HG03196 (cell line): ENCODE measurements around the gene GDF11.
"Not testable (repeated sequence)": the region's sequence is repeated elsewhere in the genome, so short reads cannot be mapped to it uniquely, and the experiment has no call there.

Experiments used
- ATAC-seq: cut with Tn5 transposase; IDR thresholded peaks from one replicate; pipeline ENCODE4 v1.9.1; 2021; ENCODE audit not compliant: unreplicated experiment

The GDF11 gene

DNA sequence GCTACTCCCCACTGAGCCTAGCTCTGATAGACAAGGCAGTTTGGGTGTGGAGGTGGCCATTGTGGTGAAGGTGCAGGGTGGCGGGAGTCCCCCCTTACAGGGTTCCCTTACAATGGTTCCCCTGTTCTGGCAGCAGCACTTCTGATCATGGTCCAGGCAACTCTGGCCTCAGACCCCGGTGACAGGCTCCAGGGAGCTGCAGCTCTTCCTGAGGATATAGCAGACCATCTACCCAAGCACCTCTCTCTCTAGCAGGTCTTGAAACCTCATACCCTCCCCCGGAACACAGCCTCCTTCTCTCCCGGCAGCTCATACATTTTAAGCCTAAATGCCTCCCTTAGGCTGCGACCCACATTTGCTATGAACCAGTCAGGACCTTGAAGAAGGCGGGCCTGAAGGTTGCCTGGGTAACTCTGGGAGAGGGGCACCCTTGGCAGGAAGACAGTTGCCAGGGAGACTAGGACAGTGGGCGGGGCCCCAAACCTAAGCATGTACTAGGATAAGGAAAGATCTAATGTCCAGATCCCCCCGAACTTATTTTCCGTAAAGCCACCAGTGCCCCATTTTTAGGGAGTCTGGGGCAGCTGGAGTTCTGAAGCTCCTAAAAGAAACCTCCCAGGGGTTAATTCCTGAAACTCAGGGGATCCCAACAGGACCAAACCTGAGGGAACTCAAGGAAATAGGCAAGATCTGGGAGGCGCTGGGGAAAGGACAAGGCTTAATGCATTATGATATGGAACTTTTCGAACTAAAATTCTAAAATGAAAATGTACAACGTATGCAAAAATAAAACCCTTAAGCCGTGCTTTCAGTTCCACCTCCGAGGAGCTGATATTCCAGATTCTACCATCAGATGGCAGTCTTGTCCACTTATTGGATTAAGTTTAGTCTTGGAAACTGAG, 4.5 kb upstream of the GDF11 start:
- ATAC-seq = peak; percentile 87

DNA sequence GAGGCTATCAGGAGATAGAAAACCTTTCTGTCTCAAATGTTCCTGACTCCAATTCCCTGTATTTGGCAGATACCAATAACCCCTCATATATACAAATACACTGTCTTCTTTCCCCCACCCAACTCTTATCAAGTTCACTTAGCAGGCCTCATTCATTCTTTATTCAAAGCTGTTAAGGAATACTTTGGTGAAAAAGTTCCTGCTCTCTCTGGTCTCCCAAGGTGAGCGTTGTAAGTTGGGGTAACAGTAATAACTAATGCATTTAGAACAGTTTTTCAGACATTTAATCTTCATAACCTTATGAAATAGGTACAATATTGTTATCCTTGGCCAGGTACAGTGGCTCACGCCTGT, 3.9 kb upstream of the GDF11 start:
- ATAC-seq = no peak

DNA sequence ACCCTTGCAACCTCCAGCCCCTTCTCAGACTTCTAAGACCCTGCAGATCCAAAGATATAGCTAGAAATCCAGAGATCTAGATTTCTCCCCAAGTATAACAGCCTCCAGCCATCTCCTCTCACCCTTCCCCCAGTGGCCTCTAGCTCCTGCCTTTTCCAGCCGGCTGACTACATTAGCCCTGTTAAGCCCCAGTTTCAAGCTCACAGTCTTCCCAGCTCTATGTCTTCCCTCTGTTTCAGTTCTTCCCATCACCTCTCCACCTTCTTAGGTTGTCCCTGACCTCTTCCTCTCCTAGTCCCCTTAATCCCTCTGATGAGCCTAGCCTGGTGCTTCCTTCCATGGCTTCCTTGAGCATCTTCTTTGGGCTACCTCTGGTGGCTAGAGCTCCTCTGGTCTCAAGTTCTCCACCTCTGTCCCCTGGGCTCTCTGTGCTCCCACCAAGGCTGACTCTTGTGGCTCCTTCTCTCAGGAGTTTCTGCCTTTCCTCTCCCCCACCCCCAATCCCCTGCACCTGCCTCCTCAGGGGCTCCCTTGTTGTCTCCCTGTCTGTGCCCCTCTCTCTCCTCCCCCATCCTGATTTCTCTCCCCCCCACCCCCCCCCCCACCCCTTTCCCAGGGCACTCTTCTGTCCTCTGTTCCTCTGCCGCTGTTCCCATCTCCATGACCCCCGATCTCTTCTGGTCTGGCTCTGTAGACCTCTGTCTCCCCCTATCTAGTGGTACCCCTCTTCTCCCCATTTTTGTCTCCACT, 816 bp upstream of the GDF11 start:
- no peak for ATAC-seq

DNA sequence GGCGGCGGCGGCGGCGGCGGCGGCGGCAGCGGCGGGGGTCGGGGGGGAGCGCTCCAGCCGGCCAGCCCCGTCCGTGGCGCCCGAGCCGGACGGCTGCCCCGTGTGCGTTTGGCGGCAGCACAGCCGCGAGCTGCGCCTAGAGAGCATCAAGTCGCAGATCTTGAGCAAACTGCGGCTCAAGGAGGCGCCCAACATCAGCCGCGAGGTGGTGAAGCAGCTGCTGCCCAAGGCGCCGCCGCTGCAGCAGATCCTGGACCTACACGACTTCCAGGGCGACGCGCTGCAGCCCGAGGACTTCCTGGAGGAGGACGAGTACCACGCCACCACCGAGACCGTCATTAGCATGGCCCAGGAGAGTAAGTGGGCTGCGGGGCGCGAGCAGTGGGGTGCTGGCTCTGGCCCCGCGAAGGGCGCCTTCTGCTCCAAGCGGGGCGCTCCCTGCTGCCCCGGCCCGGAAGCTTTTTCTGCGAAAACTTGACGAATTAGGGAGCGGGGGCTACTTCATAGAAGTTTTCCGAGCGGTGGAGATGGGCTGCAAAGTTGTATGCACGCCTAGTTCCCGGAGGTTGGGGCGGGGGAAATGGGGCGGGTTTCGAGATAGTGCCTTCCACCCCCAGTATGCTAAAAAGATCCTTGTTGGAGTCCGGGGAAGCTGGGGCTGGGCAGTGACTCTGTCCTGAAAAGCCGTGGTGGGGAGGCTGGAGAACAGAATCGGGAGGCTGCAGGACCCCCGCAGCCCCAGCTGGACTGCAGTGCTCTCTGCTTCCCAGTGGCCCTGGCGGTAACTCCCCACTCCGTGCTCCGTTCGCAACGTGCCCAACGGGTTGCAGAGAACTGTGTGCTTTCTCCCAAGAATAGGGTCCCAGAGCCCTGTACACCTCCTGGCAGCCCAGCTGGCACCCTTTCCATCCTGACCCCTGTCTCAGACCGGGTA, 751 bp downstream of the GDF11 start:
- ATAC-seq = no peak

DNA sequence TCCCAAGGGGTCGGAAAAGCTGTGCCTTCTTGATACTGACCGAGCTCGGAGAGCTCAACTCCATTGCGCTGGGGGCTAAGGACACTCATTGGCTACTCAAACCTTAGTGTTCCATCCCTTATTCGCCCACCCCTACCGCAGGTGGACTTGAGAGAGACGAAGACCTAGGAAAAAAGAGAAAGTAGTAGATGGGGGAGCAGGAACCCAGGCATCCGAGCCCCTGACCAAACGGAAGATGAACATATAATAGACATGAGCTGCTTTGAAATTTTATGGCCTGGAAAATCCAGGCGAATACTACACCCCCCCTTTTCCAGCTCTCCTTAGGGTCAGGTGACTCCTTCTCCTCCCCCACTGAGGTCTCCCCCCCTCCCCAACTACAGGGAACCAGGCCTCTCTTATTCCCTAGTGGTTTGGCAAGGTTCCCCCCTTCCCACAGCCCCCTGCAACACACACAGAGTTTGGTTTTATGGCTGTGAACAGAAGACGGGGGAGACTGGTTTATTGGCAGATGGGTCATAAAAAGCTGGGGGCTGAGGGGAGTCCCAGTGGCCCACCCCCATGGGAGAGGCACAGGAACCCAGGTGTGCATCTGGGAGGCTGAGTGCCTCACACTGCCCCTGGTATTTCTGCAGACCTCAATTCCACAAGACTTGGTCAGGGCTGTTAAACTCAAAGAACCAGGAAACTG, 1.6 kb downstream of the GDF11 start:
- no peak for ATAC-seq

DNA sequence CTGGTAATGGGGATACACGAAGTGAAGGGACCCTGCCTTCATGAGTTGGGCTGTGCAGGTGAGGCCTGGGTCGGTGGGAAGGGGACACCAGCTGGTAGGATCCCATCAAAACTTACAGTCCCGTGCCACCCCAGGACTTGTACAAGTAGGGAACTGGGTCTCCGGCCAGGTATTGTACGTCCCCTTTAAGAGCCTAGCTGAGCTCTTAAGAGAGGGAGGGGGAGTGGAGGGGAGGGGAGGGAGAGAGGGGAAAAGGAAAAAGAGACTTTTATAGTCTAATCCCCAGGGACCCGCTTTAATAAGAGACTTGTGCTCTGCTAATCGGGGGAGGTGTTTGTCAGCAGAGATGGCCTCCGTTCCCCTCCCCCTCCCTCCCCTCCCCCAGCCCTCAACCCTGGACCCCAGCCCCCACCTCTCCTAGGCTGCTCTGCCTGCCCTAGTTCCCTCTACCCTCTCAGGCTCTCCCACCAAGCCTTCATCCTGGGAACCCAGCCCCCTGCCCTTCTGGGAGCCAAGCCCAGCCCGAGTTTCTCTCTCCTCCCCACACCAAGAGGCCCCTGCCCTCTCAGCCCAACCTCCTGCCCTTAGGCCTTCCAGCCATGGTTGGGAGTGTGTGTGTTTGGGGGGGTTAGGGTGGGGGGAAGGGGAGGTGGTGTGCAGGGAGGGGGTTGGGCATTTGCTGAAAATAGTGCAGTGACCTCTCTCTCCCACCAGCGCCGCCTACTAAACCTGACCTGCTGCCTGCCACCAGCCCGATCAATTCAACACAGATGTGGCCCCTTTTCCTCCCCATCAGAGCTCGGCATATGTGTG, 2.6 kb downstream of the GDF11 start:
- ATAC-seq = no peak

DNA sequence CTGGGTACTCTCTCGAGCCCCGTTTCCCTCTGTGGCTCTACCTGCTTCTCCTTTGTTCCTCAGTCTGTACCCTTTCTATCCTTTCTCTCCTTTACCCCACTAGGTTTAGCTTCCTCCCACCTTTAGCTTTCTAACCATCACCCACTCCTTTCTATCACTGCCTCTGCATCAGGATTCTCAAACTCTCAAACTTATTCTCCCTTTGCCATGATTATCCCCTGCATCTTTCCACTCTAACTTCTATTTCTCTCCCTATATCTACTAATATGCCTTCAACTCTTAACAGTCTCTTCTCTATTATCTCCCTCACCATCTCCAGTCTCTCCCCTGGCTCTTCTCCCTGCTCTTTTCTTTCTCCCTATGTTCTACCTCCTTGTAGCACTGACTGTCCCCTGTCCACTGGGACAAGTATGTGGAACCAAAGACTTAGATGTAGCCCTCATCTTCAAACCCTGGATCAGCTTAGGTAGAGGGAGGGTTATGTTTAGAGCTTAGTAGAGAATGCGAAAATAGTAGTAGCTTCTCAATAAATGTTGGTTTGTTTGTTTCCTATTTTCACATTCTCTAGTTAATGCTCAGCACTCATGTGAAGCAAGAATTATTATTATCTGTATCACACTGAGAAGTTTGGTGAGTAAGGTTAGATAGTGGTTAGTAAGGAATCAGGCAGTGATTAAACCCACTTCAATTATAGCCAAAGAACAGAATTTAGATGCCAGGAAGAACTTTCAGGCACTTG, 3.4 kb downstream of the GDF11 start:
- ATAC-seq = no peak

DNA sequence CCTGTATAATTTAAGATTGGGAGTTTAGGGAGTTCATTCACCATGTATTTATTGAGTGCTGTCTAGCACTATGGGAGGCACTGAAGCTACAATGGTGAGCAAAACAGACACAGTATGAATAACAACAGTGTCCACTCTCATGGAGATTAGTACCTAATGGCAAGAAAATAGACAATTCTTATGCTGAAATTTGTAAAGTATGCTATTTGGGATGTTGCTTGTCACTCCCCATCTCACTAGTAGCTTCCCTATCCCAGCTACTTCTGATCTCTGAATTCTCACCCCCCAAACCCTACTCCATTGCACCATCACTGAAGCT, 4.0 kb downstream of the GDF11 start:
- no peak for ATAC-seq

DNA sequence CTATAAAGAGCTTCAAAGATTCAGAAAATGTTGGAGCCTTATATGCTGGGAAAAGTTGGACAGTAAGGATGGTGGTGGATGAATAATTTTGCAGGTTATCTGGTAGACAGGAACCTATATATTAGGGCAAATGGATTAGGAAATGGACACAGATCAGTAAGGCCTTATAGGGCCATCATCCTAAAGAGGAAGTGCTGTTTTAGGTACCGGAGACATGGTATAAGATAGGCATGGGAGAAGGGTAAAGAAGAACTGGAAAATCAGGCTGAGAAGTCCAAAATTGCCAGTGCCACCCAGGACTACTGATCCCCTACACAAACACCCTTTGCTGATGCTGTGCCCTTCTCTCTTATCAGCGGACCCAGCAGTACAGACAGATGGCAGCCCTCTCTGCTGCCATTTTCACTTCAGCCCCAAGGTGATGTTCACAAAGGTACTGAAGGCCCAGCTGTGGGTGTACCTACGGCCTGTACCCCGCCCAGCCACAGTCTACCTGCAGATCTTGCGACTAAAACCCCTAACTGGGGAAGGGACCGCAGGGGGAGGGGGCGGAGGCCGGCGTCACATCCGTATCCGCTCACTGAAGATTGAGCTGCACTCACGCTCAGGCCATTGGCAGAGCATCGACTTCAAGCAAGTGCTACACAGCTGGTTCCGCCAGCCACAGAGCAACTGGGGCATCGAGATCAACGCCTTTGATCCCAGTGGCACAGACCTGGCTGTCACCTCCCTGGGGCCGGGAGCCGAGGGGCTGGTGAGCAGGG, 5.5 kb downstream of the GDF11 start:
- ATAC-seq = no peak

DNA sequence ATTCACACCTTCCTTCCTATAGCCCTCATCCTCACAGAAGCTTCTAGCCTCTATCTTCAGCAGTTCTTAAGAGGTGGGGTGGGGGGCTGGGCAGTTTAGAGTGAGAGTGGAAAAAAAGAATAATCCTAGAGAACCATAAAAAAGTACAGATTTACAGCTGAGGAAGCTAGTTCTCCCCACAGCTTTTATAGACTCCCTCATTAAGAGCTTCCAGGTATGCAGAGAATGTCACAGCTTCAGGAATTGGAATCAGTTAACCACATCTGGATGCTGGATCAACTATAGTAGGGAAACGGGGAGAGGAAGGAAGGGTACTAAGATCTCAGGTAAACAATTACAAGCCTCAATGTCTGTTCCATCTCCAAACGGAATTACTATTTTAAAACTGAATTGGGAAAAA, 12.3 kb downstream of the GDF11 start:
- no peak for ATAC-seq

DNA sequence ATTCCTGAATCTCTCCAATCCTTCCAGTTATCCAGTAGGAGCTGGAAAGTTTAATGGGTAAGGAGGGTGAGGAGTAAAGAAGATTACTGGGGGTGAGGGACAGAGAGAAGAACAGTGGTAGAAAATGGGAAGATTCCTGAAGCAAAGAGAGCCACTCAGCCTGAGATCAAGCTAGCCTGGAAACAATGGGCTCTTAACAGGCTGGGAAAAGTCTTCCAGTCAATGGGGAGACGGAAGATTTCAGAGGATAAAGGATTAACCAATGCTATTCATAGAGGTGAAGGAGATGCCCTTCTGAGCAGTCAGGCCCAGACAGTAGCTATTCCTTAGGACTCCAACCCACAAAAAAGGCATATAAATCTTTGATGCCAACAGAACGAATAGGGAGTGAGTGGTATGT, 14.8 kb downstream of the GDF11 start:
- no peak for ATAC-seq

DNA sequence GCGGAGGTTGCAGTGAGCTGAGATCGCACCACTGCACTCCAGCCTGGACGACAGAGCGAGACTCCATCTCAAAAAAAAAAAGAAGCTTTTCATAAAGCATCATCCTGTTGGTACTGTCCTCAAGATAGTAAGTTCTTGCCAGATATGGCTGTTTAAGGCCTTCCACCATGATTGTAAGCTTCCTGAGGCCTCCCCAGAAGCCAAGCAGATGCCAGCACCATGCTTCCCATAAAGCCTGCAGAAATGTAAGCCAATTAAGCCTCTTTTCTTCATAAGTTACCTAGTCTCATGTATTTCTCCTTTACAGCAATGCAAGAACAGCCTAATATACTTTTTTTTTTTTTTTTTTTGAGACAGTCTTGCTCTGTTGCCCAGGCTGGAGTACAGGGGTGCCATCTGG, 15.7 kb downstream of the GDF11 start:
- not testable (repeated sequence) for ATAC-seq

DNA sequence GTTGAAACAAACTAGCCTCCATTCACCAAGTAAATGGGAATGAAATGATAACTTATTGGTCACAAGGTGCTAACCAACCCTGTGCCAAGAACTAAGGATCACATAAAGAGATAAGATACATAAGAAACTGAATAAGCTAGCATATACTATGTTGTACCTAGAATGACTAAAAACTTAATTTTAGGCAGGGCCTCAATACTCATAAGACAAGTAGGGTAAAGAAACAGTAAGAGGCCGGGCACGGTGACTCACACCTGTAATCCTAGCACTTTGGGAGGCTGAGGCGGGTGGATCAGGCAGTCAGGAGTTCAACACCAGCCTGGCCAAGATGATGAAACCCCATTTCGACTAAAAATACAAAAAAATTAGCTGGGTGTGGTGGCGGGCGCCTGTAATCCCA, 17.7 kb downstream of the GDF11 start:
- ATAC-seq = no peak

DNA sequence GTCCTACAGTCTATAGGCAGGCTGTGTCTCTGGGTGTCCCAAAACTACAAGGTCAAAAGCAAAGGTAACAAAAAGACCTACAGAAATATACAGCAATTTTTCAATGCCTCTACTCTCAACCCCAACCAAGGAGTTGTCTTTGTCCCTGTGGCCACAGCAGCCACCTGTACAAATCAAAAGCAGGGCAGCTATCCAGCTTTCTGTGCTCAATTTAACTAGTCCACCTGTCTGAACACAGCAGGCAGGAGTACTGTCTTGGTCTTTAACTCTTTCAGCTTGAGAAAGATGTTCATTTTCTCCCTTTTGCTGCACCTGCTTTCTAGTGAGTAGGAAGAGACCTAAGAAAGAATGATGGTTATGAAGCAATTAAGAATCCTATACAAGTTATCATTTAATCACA, 19.7 kb downstream of the GDF11 start:
- ATAC-seq = no peak

DNA sequence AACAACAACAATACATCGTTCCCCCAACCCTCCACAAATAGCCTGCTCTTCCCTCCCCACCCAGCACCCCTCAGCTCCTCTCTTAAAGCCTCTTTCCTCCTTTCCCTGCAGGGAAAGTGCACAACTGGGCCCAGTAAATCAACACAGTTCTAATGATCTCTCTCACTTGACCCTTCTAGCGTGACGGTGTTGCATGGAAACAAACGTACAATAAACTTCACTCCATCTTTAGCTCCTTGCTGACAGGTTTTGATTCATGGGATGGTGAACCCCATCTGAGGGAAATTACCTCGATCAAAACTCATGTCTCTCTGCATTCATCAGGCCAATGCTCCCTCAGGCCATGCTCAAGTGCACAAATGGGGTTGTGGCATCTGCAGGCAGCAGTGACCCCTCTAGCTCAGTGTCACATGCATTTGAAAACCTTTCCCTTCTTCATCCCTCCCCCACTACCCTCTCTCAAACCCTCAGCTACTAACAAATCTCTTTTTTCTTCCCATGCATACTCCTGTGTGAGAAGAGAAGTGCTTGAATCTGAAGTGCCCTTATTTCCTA, 22.9 kb downstream of the GDF11 start:
- no peak for ATAC-seq

DNA sequence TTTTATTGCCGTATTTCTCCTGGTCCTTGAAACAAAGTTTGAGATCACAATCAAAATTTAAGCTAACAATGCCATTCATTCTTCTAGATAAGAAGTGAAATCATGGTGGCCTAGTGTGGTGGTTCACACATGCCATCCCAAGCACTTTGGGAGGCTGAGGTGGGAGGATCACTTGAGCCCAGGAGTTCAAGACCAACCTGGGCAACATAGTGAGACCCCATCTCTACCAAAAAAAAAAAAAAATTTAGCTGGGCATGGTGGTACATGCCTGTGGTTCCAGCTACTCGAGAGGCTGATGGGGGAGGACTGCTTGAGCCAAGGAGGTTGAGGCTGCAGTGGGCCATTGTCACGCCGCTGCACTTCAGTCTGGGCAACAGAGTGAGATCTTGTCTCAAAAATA, 24.2 kb downstream of the GDF11 start:
- ATAC-seq = no peak

DNA sequence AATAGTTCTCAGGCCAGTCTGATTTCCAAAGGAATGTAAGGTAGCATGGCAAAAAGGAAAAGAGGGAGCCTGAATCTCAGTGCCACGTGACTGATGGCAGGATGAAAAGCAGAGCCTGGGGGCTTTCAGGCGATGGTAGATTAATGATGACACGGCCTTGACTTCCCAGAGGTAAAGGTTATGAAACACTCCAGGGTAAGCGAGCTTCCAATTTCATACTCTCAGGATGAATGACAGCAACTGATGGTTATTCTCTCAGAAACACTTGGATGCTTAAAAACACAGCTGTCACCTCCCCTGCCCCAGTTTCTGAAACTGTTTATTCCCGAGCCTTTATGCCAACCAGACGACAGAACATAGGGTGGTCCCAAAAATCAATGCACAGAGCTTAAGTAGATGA, 28.8 kb downstream of the GDF11 start:
- no peak for ATAC-seq

DNA sequence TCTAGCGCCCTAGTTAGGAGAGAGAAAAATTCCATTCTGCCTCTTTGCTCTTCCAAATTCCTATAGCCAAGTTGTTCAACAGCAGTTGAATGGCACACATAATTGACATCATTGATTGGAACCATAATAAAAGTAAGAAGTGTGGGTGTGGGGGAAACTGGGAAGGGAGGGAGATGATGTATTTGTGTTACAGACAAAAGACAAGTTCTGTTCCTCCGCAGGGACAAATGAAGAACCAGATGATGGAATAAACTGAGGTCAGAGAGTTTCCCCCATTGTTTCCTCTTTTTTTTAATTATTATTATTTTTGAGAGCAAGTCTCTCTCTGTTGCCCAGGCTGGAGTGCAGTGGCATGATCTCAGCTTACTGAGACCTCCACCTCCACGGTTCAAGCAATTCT, 34.9 kb downstream of the GDF11 start:
- ATAC-seq = no peak
